Mucosa of stomach (tissue), 1 donor: ENCODE results near the gene FRMD7.

Experiments
- H3K27me3 ChIP-seq: one replicate; pipeline ENCODE4 v1.7.0; 2013; ENCODE audit warnings: mild to moderate bottlenecking, low read length; ENCODE audit not compliant: control insufficient read depth, insufficient read depth
- H3K36me3 ChIP-seq: one replicate; pipeline ENCODE4 v1.7.0; 2013; ENCODE audit warnings: low read length; ENCODE audit not compliant: control insufficient read depth, insufficient read depth
- H3K4me1 ChIP-seq: one replicate; pipeline ENCODE4 v1.7.0; 2013; ENCODE audit warnings: mild to moderate bottlenecking, low read length; ENCODE audit not compliant: control insufficient read depth, insufficient read depth
- H3K4me3 ChIP-seq: one replicate; pipeline ENCODE4 v1.7.0; 2013; ENCODE audit warnings: low read length
- H3K9ac ChIP-seq: one replicate; pipeline ENCODE4 v1.7.0; 2013; ENCODE audit warnings: mild to moderate bottlenecking, low read length, moderate library complexity
- H3K9me3 ChIP-seq: one replicate; pipeline ENCODE4 v1.7.0; 2013; ENCODE audit warnings: mild to moderate bottlenecking, low read length, moderate library complexity; ENCODE audit not compliant: control insufficient read depth
- donor health status: Pancreatic carcinoma.

FRMD7 gene

GRCh38 chrX:132030264-132030663, 97.6 kb downstream of the FRMD7 start:
- Histone ChIP-seq H3K4me1 (peaks cover 12% of the 10 kb centered on the region), H3K4me3 (no peak overlapping the region), H3K27me3 (no peaks in the 10 kb centered on the region), H3K36me3 (no peaks in the 10 kb centered on the region), H3K9me3 (no peaks in the 10 kb centered on the region), H3K9ac (no peak overlapping the region)
